ENCODE measurements around the gene ANKRD12.
"Not testable (repeated sequence)": the region's sequence is repeated elsewhere in the genome, so short reads cannot be mapped to it uniquely, and the experiment has no call there.

ANKRD12 gene

DNA sequence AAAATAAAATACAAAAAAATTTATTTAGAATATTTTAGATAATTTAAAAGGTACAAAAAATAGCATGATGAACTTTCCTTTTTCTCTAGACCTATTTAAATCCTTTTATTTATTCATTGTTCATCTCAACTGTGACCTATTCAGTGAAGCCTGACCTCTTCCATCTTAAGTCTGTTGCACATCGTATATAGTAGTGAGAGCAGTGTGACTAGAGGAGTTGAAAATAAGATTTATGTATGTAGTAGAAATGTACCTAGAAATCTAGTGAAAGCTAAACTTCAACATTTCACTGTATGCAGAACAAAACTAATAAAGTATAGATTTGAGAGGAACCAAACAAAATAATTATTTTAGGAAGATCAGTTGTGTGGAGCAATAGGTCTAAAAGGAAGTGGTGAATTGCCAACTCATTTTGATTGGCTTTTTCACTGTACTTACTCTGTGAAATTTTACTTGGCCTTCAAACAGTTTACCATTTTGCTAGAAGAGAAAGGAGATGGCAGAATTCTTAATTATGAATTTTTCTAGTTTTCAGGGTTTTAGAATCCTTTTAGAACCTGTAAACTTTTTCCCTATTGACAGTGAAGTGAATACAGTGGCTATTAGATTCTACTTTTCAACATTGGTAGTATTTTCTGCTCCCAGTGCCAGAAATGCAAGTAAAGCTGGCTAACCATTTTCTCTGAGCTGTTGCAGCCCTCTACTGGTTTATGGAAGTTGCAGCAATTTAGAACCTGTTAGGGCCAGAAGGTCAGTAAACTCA, 11.0 kb downstream of the ANKRD12 start:
- DNase-seq, result no peak

DNA sequence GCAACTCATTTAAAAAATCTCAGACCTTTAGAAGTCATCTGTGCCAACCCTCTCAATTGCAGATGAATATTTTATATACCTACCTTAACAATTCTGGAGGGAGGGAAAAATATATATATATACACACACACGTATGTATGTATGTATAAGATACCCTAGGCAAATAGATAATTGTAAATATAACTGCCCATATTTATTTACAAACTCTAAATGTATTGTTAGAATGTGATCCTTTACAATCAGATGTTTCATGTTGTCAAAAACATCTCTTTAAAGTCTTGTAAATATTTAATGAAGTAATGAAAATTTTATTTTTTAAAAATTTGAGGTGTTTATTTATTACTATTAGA, 11.6 kb downstream of the ANKRD12 start:
- DNase-seq, result no peak

DNA sequence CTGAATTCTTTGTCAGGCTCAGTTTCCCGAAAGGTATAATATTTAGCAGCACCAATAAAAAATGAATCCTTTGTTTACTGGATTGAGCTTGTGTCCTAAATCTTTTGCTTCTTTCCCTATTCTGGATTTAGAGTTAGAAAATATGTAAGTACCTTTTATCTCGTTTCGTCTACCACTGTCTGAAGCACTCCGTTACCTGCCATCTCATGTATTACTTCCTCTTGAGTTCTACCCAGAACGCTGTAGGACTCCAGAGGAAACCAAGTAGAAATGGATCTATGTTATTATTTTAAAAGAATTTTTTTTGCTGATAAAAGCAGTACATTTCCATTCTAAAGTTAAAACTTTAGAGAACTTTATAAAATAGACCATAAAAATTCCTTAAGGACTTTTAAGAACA, 13.5 kb downstream of the ANKRD12 start:
- DNase-seq, result no peak

DNA sequence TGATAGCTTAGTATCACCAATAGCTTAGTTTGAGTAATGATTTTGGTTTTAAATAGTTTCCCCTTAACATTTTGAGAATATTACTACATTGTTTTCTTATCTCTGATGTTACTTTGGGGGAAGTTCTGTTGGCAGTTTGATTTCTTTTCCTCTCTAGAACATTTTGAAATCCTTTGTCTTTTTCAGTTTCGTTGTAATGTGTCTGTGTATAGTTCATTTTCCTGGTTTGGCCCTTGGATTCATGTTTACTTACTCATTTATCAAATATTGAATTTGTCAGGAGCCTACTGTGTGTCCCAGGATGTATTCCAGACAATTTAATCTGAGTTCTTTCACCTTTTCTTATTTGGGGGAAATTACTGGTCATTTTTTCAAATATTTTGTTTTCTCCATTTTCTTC, 16.7 kb downstream of the ANKRD12 start:
- DNase-seq, result no peak

DNA sequence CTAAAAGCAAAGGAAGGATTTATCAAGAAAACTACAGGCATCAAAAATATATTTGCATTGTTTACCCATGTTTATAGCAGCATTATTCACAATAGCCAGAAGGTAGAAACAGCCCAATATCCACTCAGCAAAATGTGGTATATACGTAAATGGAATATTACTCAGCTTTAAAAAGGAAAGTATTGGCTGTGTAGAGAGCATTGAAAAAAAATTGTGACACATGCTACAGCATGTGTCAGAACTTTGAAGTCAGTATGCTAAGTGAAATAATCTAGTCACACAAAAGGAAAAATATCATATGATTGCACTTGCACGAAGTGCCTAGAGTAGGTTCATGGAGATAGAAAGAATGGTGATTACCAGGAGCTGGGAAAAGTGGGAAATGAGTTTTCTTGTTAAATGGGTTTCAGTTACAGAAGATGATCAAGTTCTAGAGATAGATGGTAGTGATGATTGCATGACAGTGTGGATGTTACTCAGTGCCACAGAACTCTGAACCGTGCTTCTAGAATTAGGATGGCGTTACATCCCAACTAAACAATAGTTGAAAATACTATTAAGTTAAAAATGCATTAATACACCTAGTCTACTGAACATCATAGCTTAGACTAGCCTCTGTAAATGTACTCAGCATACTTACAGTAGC, 20.1 kb downstream of the ANKRD12 start:
- DNase-seq, result no peak

DNA sequence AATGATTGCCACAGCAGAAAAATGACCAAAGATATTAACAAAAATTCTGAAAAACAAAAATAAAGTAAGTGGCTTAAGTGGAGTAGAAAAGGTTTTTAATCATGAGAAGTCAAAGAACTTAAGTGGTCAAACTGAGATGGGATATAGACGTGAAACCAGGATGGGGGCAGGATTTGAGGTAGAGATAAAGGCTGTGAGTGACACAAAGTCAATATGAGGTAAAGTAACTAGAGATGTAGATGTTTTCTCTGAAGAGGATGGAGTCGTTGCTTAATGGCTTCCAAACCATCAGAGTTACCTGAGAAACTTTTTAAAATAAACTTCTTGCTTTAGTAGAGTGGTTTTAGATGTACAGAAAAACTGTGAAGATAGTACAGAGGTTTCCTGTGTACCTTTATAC, 21.2 kb downstream of the ANKRD12 start:
- DNase-seq, result no peak

DNA sequence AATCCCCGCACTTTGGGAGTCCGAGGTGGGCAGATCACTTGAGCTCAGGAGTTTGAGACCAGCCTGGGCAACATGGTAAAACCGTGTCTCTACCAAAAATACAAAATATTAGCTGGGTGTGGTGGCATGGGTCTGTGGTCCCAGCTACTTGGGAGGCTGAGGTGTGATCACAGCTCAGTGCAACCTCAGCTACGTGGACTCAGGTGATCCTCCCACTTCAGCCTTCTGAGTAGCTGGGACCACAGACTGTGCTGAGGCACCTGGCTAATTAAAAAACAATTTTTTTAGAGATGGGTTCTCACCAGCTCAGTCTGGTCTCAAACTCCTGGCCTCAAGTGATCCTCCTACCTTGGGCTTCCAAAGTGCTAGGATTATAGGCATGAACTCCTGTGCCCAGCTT, 23.4 kb downstream of the ANKRD12 start:
- no peak for DNase-seq

DNA sequence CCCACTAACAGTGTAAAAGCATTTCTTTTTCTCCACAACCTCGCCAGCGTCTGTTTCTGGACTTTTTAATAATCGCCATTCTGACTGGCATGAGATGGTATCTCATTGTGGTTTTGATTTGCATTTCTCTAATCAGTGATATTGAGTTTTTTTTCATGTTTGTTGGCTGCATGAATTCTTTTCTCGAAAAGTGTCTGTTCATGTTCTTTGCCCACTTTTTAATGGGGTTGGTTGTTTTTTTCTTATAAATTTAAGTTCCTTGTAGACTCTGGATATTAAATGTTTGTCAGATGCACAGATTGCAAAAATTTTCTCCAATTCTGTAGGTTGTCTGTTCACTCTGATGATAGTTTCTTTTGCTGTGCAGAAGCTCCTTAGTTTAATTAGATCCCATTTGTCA, 26.1 kb downstream of the ANKRD12 start:
- DNase-seq, result not testable (repeated sequence)

DNA sequence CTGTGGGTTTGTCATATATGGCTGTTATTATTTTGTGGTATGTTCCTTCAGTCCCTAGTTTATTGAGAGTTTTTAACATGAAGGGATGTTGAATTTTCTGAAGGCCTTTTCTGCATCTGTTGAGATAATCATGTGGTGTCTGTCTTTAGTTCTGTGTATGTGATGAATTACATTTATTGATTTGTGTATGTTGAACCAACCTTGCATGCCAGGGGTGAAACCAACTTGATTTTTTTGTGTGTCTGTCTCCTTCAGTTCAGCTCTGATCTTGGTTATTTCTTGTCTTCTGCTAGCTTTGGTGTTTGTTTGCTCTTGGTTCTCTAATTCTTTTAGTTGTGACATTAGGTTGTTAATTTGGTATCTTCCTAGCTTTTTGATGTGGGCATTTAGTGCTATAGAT, 27.6 kb downstream of the ANKRD12 start:
- DNase-seq, result not testable (repeated sequence)

DNA sequence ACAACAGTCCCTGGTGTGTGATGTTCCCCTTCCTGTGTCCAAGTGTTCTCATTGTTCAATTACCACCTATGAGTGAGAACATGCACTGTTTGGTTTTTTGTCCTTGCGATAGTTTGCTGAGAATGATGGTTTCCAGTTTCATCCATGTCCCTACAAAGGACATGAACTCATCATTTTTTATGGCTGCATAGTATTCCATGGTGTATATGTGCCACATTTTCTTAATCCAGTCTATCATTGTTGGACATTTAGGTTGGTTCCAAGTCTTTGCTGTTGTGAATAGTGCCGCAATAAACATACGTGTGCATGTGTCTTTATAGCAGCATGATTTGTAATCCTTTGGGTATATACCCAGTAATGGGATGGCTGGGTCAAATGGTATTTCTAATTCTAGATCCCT, 29.3 kb downstream of the ANKRD12 start:
- not testable (repeated sequence) for DNase-seq

DNA sequence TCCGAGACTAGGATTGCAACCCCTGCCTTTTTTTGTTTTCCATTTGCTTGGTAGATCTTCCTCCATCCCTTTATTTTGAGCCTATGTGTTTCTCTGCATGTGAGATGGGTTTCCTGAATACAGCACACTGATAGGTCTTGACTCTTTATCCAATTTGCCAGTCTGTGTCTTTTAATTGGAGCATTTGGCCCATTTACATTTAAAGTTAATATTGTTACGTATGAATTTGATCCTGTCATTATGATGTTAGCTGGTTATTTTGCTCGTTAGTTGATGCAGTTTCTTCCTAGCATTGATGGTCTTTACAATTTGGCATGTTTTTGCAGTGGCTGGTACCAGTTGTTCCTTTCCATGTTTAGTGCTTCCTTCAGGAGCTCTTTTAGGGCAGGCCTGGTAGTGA, 32.9 kb downstream of the ANKRD12 start:
- DNase-seq, result not testable (repeated sequence)

DNA sequence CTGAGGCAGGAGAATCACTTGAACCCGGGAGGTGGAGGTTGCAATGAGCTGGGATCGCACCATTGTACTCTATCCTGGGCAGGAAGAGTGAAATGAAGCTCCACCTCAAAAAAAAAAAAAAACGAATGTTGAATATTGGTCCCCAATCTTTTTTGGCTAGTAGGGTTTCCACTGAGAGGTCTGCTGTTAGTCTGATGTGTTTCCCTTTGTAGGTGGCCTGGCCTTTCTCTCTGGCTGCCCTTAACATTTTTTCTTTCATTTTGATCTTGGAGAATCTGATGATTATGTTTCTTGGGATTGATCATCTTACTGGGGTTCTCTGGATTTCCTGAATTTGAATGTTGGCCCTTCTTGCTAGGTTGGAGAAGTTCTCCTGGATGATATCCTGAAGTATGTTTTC, 35.3 kb downstream of the ANKRD12 start:
- not testable (repeated sequence) for DNase-seq

DNA sequence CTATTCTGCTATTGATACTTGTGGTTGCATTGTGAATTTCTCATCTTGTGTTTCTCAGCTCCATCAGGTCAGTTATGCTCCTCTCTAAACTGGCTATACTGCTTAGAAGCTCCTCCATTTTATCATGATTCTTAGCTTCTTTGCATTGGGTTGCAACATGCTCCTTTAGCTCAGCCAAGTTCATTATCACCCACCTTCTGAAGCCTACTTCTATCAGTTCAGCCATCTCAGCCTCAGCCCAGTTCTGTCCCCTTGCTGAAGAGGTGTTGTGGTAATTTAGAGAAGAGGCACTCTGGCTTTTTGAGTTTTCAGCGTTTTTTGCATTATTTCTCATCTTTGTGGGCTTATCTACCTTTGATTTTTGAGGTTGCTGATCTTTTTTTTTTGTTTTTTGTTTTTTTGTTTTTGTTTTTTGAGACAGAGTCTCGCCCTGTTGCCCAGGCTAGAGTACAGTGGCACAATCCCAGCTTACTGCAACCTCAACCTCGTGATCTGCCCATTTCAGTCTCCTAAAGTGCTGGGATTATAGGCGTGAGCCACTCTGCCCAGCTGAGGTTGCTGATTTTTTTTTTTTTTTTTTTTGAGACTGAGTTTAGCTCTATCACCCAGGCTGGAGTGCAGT, 36.0 kb downstream of the ANKRD12 start:
- DNase-seq, result no peak

DNA sequence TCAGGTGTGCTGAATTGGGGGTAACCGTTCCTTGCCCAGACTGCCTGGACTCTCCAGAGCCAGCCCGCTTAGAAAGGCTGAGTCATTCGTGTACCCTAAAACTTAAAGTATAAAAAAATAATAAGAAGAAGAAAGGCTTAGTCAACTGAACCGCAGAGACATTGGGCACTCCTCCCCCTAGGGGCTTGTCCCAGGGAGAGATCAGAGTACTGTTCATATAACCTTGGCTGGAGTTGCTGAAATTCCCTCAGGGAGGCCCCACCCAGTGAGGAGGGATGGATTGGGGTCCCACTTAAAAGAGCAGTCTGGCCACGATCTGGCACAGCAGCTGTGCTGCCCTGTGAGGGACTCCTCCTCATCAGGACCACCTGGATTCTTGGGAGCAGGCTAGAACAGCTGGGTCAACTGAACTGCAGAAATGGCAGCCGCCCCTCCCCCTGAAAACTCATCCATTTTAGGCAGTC, 37.2 kb downstream of the ANKRD12 start:
- no peak for DNase-seq

DNA sequence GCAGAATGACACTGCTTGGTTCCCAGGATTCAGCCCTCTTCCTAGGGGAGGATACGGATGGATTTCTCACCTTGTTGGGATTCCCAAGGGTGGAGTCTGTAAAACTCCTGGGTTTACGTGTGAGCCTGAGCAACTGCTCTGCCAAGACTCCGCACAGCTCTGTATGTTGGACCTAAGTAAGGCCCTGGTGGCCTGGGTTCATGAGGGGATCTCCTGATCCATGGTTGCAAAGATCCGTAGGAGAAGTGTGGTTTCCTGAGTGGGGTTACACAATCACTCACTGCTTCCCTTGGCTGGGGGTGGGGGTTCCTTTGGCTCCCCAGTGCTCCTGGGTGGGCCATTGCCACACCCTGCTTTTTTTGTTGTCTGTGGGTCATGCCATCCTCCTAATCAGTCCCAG, 37.7 kb downstream of the ANKRD12 start:
- no peak for DNase-seq

DNA sequence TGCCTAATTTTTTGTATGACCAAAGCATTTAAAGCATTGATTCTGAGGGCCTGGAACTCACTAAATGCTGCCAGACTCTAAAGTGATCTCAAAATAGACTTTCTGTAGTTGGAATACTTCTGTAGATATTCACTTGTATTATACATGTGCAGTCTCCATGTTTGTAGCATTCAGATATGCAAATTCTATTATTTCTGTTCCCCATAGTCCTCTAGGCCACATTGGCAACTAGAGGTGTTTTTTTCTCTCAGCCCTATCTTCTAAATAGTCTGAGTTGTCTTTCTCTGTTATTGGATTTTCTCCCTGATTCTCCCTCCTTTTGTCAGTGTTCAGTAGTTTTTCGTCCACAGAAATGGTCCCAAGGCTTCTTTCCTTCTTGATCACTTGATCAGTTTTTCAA, 38.5 kb downstream of the ANKRD12 start:
- no peak for DNase-seq

DNA sequence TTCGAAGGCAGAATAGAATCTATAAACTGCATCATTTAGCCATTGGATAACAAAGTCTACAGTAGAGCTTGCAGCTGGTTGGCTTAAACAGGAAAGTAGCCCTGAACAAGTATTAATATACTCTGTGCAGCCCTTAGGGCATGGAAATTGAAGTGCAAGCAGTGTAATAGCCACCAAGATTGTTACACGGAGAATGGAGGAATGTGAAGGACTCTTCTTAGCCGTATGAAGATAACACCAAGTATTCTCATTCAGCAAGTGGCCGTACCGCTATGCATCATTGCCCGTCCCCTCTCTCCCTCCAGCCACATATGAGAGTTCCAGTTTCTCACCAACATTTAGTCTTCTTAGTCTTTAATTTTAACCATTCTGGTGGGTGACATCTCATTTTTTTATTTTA, 40.5 kb downstream of the ANKRD12 start:
- DNase-seq, result no peak

DNA sequence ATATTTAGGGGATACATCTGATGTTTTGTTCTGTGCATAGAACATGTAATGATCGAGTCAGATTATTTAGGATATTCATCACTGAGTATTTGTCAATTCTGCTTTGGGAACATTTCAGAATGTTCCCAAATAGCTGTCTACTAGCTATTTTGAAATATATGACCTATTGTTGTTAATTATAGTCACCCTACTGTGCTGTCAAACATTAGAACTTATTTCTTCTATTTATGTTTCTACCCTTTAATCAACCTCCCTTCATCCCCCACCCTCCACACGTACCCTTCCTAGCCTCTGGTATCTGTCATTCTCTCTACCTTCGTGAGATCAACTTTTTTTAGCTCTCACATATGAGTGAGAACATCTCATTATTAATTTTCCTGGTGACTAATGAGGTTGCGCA, 40.9 kb downstream of the ANKRD12 start:
- DNase-seq, result no peak

DNA sequence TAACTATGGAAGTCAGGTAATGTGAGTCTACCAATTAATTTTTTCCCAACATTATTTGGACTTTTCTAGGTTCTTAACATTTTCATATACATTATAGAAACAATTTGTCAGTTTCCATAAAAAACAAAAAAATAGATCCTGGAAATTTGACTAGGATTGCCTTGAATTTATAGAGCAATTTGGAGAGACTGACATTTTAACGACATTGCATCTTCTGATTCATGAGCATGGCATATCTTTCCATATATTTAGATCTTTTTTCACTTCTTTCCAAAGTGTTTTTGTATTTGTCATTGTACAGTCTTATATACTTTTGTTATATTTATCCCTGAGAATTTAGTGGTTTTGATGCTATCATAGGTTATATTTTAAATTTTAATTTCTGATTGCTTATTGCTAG, 42.0 kb downstream of the ANKRD12 start:
- DNase-seq, result no peak

DNA sequence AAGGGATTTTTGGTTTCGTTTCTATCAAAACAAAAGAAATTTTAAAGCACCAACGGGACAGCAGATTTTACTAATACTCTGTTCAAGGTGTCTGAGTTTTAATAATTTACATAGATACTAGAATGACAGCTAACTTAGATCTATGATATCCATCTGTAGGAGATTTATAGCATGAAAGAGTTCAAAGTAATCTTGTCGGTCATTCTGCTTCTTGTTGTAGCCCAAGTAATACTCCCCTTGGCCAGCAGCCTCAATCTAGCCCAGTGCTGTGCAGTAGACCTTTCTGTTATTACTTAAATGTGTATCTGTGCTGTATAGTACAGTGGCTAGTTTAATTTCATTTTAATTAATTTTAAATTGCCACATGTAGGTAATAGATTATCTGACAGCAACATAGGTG, 44.7 kb downstream of the ANKRD12 start:
- no peak for DNase-seq

DNA sequence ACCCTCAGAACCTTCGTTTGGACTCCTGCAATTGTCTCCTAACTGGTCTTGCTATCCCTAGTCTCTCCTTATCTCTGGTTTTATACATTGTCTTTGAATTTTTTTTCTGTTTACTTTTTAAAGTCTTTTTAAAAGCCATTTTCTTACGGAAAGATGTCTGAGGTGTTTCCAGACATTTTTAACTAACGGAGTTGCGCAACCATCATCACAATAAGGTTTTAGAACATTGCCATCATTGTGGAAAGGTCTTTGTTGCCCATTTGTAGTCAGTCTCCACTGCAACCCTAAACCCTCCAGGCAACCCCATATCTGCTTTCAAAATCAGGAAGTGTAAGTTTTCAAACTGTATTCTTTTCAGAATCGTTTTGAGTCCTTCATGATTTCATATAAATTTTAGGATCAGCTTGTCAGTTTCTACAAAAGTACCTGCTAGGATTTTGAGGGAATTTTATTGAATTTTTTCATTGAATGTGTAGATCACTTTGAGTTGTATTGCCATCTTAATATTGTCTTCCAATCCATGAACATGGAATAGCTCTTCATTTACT, 46.3 kb downstream of the ANKRD12 start:
- no peak for DNase-seq

DNA sequence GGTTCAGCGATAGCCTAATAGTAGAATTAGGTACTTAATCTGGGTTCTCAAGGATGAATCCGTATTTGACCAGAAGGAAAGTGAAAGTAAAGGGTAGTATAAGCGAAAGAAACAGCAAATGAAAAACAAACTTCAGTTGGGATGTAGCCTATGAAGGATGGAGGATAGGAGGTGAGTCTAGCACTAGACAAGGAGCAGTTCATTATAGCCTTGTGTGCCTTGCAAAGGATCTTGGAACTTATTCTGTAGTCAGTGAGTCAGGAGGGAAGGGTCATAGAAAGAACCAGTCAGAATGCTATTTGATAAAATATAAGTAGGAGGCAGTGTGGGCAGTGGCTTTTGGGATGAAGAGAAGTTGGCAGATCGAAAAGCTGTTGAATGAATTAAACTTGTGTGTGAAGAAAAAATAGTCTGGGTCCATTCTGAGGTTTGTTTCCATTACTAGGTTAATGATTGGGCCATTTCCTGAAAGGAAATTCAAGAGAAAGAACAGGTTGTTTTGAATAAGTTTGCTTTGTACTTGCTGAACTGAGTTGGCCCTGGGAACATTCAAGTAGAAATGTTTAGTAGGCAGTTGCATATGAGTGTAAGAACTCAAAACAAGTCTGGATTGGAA, 48.5 kb downstream of the ANKRD12 start:
- no peak for DNase-seq

DNA sequence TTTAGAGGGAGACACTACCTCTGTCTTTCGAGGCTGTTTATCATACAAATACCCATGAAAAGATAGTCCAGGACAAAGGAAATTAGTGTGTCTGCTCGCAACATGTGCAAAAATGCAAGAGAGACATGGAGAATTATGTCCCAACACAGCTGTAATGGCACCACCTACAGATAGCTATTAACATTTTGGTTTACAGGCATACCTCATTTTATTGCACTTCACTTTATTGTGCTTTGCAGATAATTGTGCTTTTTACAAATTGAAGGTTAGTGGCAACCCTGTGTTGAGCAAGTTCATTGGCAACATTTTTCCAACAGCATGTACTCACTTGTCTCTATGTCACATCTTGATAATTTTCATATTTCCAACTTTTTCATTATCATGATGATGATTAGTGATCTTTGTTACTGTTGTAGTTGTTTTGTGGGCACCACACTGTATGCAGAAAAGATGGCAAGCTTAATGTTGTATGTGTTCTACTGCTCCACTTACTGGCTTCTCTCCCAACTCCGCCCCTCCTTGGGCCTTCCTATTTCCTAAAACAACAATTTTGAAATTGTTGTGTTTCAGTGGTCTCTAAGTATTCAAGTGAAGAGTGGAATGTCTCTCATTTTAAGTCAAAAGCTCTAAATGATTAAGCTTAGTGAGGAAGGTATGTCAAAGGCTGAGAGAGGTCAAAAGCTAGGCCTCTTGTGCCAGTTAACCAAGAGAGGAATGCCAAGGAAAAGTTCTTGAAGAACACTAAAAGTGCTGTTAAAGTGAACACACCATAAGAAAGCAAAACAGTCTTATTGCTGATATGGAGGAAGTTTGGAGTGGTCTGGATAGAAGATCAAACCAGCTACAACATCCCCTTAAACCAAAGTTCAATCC, 52.0 kb downstream of the ANKRD12 start:
- DNase-seq, result no peak

Measured in NCI-H1436 treated with DMSO at 0.1 percent for 48 hours (cell line).